ENCODE results near the gene GJA10.

DNA sequence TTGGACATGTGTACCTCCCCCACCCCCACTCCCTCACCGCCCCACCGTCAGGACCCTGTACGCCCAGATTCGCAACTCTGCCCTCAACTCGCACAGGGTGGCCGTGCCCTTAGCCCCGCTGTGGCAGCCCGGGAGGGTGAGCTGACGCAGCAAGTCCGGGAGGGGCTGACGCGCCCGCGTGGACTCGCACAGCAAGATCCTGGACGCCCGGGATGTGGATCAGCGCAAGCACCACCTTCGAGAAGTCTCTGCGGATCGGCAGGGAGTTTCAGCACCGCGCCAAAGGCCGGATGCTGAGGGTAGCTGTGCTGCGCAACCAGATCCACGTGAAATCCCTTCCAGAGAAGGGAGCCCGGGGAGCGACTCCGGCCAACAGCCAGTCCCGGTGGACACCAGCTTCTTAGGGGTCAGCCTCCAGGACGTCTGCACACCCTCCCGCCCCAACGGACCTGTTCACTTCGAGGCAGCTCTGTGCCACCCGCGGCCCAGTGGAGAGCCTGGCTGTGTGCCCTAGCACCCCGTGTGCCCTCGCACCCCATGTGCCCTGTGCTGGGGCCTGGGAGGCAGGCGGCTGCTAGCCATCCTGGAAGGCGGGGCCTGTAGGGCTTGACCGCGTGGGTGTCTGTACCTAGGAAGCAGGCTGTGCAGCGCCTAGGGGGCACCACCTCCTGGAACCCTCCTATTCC is 6.7 kb upstream of the GJA10 start:
- TF ChIP-seq ZFP30 (CRISPR knock-in tag; IDR thresholded peaks at IDR 0.05) (no peak), ARNTL (CRISPR knock-in tag; IDR thresholded peaks at IDR 0.05; ENCODE audit: borderline replicate concordance, low read depth) (no peak), ESRRG (CRISPR knock-in tag; IDR thresholded peaks at IDR 0.05) (no peak), ZNF8 (CRISPR knock-in tag; IDR thresholded peaks at IDR 0.05) (no peak)
- TF ChIP-seq, protein P1, sequence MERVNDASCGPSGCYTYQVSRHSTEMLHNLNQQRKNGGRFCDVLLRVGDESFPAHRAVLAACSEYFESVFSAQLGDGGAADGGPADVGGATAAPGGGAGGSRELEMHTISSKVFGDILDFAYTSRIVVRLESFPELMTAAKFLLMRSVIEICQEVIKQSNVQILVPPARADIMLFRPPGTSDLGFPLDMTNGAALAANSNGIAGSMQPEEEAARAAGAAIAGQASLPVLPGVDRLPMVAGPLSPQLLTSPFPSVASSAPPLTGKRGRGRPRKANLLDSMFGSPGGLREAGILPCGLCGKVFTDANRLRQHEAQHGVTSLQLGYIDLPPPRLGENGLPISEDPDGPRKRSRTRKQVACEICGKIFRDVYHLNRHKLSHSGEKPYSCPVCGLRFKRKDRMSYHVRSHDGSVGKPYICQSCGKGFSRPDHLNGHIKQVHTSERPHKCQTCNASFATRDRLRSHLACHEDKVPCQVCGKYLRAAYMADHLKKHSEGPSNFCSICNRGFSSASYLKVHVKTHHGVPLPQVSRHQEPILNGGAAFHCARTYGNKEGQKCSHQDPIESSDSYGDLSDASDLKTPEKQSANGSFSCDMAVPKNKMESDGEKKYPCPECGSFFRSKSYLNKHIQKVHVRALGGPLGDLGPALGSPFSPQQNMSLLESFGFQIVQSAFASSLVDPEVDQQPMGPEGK (CRISPR knock-in tag; IDR thresholded peaks at IDR 0.05; ENCODE audit: borderline replicate concordance): no peak

Data from SK-N-SH treated with all-trans-retinoic acid at 6 μM for 48 hours (cell line).